Activated CD8-positive, alpha-beta T cell treated with anti-CD3 and anti-CD28 coated beads for 36 hours (primary cell): ENCODE measurements around the gene PCDH15. TPM values are rescaled to one million over a fixed set of nuclear protein-coding genes. Genes with fewer than 3 reads are reported as not detected.

Experiments used
- ATAC-seq: fragments of 200-7000 bp; cut with Tn5 transposase; one replicate; pipeline ENCODE4 v1.10.0; 2021; ENCODE audit warnings: mild to moderate bottlenecking, moderate library complexity
- CTCF ChIA-PET: fragments of 350-600 bp; sonication (Branson Sonifier 250); formaldehyde crosslinking; loops from one replicate; lab custom pipeline; 2021; ENCODE audit warnings: antibody characterized with exemption; lab: Charles Lee
- POLR2A ChIA-PET: fragments of 350-600 bp; sonication (Branson Sonifier 250); formaldehyde crosslinking; loops from one replicate; lab custom pipeline; 2021; ENCODE audit warnings: antibody characterized with exemption; lab: Charles Lee
- DNase-seq: peaks from one replicate; pipeline ENCODE4 v3.0.0-alpha.2; 2020
- H3K27ac Mint-ChIP-seq: one replicate; pipeline ENCODE4 v1.8.0; 2021; ENCODE audit warnings: mild to moderate bottlenecking, mixed read lengths
- H3K27me3 Mint-ChIP-seq: one replicate; pipeline ENCODE4 v1.8.0; 2021; ENCODE audit warnings: mixed read lengths
- H3K36me3 Mint-ChIP-seq: one replicate; pipeline ENCODE4 v1.8.0; 2021; ENCODE audit warnings: low read depth, mixed read lengths
- H3K4me1 Mint-ChIP-seq: one replicate; pipeline ENCODE4 v1.8.0; 2021; ENCODE audit warnings: low read depth, mixed read lengths
- H3K4me3 Mint-ChIP-seq: one replicate; pipeline ENCODE4 v1.8.0; 2021; ENCODE audit warnings: mild to moderate bottlenecking, moderate library complexity, mixed read lengths
- H3K9me3 Mint-ChIP-seq: one replicate; pipeline ENCODE4 v1.8.0; 2021; ENCODE audit warnings: mixed read lengths
- CTCF ChIP-seq: fragments of 200-600 bp; IDR thresholded peaks from one replicate; pipeline ENCODE4 v1.8.0; 2022; ENCODE audit warnings: antibody characterized with exemption, mild to moderate bottlenecking
- intact Hi-C: fragments of 100-400 bp; cut with micrococcal nuclease; formaldehyde crosslinking; loops from one replicate; pipeline ENCODE4 v1.10.0; 2022
- total RNA-seq, 2 experiments: library from RNA; stranded (reverse); gene quantifications; one replicate each; pipeline ENCODE4 v1.2.3, GENCODE V29; 2021

The PCDH15 gene
- total RNA-seq, 2 experiments from 2014 or later: not detected

- DNase-seq (no peak), ATAC-seq (no peak)
- no peak overlapping the region for H3K4me3 Mint-ChIP-seq
- intact Hi-C loops: no loop called here
- H3K27me3 Mint-ChIP-seq: no peaks in the 10 kb centered on the region
- ChIA-PET CTCF (no interaction called here), POLR2A (no interaction called here)
- peaks cover 9% of the 10 kb centered on the region for H3K9me3 Mint-ChIP-seq
- TF ChIP-seq CTCF: no peak
- no peaks in the 10 kb centered on the region for H3K4me1 Mint-ChIP-seq
- no peak overlapping the region for H3K27ac Mint-ChIP-seq
- H3K36me3 Mint-ChIP-seq: no peaks in the 10 kb centered on the region
These were observed 315.1 kb downstream of the PCDH15 start for GRCh38 chr10:54485971-54486370.

GRCh38 chr10:54484186-54484585, 316.8 kb downstream of the PCDH15 start:
- H3K4me1 Mint-ChIP-seq: no peaks in the 10 kb centered on the region
- no peaks in the 10 kb centered on the region for H3K27me3 Mint-ChIP-seq
- ATAC-seq (no peak), DNase-seq (no peak)
- intact Hi-C loops: no loop called here
- no peak overlapping the region for H3K27ac Mint-ChIP-seq
- TF ChIP-seq CTCF: no peak
- CTCF ChIA-PET: no interaction called here
- H3K9me3 Mint-ChIP-seq: peaks cover 8% of the 10 kb centered on the region
- POLR2A ChIA-PET: no interaction called here
- no peaks in the 10 kb centered on the region for H3K36me3 Mint-ChIP-seq
- H3K4me3 Mint-ChIP-seq: no peak overlapping the region

- CTCF ChIA-PET: no interaction called here
- POLR2A ChIA-PET: no interaction called here
- no peaks in the 10 kb centered on the region for H3K27me3 Mint-ChIP-seq
These were observed 322.4 kb downstream of the PCDH15 start for GRCh38 chr10:54478601-54479000.

GRCh38 chr10:54477738-54478137, 323.3 kb downstream of the PCDH15 start:
- intact Hi-C loops: no loop called here
- Mint-ChIP-seq H3K4me3 (no peak overlapping the region), H3K36me3 (no peaks in the 10 kb centered on the region), H3K4me1 (no peaks in the 10 kb centered on the region), H3K27ac (no peak overlapping the region), H3K9me3 (peaks cover 4% of the 10 kb centered on the region), H3K27me3 (no peaks in the 10 kb centered on the region)
- no peak for DNase-seq
- no peak for ATAC-seq
- POLR2A ChIA-PET: no interaction called here
- CTCF ChIA-PET: no interaction called here
- no peak for TF ChIP-seq CTCF

More at GRCh38 chr10:54478601-54479000, 322.4 kb downstream of the PCDH15 start:
- intact Hi-C loops: no loop called here
- Mint-ChIP-seq H3K4me1 (no peaks in the 10 kb centered on the region), H3K9me3 (peaks cover 5% of the 10 kb centered on the region), H3K36me3 (no peaks in the 10 kb centered on the region), H3K27ac (no peak overlapping the region), H3K4me3 (no peak overlapping the region)
- TF ChIP-seq CTCF: no peak
- DNase-seq (no peak), ATAC-seq (no peak)

- no peak overlapping the region for H3K4me3 Mint-ChIP-seq
- POLR2A ChIA-PET: no interaction called here
- H3K36me3 Mint-ChIP-seq: no peaks in the 10 kb centered on the region
- H3K27me3 Mint-ChIP-seq: no peaks in the 10 kb centered on the region
- intact Hi-C loops: no loop called here
- H3K27ac Mint-ChIP-seq: no peak overlapping the region
- peaks cover 7% of the 10 kb centered on the region for H3K9me3 Mint-ChIP-seq
- CTCF ChIA-PET: no interaction called here
- no peak for TF ChIP-seq CTCF
- ATAC-seq (no peak), DNase-seq (no peak)
- no peaks in the 10 kb centered on the region for H3K4me1 Mint-ChIP-seq
These were observed 330.8 kb downstream of the PCDH15 start for GRCh38 chr10:54470324-54470631.
